ENCODE data around the gene ZNF8.
"Not testable (repeated sequence)": the region's sequence is repeated elsewhere in the genome, so short reads cannot be mapped to it uniquely, and the experiment has no call there.

Gene ZNF8

DNA sequence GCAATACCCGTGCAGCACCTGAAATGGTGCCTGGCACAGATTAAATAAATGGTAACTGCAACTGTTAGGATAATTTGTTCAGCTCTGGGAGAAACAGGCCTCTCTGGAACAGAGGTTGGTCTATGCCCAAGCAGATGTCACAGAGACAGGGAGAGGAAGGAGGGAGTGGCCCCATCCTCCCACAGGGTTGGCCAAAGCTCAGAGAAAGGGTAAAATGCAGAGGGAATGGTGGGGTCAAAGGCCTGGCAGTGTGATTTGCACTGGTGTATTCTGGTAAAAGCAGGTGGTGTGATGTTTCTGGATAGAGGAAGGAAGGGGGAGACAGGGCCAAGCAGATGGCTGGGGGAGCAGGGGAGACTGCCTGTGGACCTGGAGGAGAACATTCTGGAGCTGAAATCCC is 57.5 kb downstream of the ZNF8 start:
- no peak for DNase-seq (ENCODE audit: low read depth in 2 of 2)

DNA sequence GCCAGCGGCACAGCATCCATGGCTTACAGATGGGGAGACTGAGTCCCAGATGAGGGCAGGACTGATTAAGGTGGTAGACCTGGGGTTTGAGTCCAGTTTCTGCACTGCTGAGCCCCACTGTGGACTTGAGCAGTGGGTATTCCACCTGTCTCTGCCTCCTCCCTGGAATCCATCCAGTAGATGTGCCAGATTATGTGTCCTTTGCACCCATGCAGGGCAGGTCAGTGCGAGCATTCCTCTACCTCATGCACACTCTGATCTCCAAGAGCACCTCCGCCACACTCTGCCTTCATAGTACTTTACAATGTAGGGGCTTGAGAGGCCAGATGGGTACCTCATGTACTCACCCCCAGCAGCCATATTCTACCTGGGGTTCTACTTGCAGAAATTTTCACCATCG is 58.1 kb downstream of the ZNF8 start:
- no peak for DNase-seq (ENCODE audit: low read depth in 2 of 2)

DNA sequence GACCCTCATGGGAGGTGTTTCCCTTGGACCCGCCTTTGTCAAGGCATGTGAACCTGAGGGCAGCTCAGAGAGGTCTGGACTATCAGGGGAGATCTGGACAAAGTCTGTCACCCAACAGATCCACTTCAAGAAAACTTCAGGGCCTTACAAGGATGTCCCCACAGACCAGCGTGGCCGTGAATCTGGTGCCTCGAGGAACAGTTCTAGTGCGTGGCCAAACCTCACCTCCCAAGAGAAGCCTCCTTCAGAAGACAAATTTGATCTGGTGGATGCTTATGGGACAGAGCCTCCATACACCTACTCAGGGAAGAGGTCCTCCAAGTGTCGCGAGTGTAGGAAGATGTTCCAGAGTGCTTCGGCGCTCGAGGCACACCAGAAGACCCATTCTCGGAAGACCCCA is 59.6 kb downstream of the ZNF8 start:
- DNase-seq (ENCODE audit: low read depth in 2 of 2) = no peak

DNA sequence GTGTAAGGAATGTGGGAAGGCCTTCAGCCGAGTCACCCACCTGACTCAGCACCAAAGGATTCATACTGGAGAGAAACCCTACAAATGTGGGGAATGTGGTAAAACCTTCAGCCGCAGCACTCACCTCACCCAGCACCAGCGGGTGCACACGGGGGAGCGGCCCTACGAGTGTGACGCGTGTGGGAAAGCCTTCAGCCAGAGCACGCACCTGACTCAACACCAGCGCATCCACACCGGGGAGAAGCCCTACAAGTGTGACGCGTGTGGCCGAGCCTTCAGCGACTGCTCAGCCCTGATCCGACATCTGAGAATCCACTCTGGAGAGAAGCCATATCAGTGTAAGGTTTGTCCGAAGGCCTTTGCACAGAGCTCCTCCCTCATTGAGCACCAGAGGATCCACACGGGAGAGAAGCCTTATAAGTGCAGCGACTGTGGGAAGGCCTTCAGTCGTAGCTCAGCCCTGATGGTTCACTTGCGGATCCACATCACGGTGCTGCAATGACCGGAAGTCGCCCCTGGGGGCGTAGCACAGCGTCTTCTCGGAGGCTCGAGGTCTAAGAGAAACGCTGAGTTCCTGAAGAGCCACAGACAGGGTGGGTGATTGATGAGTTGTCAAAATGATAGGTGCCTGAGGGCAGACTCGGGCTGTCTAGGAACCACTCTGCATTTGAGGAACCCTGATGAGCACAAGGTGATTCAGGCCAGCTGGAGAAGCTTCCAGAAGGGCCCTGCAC is 60.2 kb downstream of the ZNF8 start:
- no peak for DNase-seq (ENCODE audit: low read depth in 2 of 2)

DNA sequence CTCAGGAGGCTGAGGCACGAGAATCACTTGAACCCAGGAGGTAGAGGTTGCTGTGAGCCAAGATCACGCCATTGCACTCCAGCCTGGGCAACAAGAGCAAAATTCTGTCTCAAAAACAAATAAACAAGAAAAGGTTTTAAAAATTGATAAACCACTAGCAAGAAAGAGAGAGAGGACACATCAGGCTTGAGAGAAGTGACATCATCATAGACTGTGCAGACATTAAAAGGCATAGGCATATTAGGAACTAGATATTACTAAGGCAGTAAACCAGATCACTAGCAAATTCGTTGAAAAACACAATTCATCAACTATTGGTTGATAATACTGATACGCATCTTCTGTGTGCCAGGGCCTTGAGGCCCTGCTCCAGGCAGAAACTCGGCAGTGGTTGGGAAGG is 66.8 kb downstream of the ZNF8 start:
- no peak for DNase-seq (ENCODE audit: low read depth in 2 of 2)

DNA sequence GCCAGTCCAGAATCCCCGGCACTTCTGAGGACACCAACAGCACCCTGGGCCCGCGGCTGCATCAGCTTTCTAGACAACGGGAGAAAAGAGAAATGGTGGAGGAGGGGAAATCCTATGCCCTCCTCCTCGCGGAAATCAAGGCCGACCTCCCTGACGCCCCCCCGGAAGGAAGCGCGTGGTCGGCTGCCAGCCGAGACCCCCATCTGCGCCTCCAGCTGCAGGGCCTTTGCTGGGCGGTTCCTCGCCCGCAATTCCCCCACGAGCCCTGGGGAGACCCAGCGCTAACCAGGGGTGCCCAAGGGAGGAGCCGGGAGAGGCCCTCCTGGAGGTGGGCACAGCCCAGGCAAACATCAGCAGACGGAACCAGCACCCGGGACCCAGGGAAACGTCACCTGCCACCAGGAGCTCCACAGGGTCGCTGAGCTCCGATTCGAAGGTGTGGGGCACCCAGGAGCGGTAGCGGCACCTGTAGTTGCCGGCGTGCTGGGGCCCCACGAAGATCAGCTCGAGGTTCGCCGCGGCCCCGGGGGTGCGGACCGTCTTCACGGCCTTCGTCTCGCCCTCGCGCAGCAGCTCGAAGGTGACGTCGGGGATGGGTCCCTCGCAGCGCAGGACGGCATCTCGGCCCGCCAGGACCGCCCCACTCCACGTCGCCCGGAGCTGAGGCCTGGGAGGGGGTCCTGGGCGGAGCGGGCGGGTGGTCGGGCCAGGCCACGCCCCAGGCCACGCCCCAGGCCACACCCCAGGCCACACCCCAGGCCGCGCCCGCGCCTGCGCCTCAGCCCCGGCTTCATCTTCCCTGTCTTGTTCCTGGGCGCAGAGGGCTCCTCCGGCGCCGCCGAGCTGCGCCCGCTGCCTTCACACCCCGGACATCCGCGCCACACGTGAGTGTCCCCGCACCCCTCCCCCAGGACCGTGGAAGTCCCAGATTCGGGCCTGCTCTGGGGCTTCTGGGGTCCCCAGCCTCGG is 68.5 kb downstream of the ZNF8 start:
- peak; percentile 45 for DNase-seq (ENCODE audit: low read depth in 2 of 2)

DNA sequence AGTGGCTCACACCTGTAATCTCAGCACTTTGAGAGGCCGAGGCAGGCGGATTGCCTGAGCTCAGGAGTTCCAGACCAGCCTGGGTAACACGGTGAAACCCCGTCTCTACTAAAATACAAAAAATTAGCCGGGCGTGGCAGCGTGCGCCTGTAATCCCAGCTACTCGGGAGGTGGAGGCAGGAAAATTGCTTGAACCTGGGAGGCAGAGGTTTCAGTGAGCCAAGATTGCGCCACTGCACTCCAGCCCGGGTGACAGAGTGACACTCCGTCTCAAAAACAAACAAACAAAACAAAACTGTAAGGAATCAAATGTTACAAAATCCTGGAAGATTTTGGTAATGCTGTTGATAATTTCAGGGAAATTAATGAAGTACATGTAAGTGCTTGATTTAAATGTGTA is 69.3 kb downstream of the ZNF8 start:
- not testable (repeated sequence) for DNase-seq (ENCODE audit: low read depth in 2 of 2)

DNA sequence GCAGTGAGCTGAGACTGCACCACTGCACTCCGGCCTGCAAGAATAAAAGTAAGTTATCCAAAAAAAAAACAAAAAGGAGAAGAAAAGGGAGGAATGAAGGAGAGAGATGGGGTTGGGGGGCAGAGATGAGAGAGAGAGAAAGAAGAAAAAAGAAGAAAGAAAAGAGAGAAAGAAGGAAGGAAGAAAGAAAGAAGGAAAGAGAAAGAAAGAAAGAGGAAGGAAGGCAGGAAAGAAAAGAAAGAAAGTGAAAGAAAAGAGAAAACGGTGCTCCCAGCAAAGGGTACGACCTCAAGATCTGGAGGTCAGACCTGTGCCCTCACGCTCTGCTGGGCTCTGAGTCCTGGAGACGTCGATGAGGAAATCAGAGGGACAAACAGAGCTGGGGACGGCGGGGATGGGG is 70.8 kb downstream of the ZNF8 start:
- DNase-seq (ENCODE audit: low read depth in 2 of 2) = no peak

DNA sequence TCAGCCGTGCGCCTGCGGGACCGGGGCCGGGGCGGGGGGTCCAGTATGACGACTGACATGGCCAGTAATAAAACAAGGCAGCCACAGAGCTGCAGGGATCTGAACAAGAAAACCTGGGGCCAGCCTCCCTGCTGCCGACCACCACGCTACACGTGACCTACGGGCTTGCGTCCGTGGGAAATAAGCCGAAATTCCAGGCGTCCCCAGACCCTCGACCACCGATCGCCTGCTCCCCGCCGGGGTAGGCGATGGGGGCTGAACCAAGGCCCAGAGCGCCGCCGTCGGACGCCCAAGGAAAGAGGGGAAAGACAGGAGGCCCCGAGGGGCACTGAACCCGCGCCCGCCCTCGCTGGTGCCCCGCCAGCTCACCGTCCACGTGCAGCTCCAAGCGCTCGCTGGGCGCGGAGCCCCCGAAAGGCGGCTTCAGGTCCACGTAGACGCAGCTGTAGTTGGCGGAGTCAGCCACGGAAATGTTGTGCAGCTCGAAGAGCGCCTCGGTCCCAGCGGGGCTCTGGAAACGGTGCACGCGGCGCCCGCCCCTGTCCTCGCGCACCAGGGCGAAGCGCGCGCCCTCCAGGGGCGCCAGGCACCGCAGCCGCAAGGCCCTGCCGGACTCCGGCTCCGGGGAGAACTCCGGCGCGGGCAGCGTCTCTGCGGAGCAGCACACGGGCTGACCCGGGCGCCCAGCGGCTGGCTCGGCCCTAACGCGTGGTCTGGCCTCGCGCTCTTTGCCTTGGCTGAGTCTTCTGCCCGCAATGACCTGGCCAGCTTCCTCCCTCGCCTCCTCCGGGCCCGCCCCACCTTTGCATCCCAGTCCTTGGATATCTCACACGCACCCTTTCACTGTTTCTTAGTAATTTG is 71.5 kb downstream of the ZNF8 start:
- DNase-seq (ENCODE audit: low read depth in 2 of 2) = no peak

DNA sequence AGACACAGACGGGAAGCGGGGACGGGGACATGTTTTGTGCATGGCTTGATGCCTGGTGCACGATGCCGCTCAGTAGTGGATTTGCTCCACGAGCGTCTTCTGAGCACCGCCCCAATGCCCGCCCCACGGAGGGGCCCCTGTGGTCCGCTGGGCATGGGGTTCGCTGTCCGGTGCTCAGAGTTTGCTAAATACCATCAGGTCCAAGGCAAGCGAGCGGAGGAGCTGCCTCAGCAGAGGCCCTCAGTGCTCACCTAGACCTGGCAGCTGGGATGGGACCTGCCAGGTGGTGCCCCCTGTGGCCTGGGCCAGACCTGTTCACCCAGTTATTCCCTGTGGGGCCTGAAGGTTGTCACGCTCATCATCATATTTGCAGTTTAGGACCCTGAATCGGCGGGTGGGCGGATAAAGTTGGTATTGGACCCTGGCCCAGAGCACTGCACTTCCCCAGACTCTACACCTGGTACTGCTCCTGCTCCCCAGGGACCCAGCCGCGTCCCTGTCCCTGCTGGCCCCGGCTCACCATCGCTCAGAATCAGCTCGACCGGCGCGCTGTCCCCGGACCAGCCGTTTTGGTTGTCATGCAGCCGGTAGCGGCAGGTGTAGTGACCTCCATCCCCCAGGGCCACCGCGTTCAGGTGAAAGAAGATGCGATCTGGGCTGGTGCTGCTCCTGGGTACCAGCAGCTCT is 72.3 kb downstream of the ZNF8 start:
- DNase-seq (ENCODE audit: low read depth in 2 of 2) = no peak

DNA sequence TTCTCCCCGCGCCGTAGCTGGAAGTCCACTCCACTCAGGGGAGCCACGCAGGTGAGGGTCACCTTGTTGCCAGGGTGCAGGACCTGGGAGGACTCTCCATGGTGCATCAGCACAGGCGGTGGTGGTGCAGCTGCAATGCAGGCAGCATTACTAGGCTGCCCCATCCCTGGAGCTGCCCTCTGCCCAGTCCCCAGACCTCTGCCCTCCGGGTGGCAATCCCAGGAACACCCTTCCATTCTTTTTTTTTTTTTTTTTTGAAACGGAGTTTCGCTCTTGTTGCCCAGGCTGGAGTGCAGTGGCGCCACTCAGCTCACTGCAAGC is 72.8 kb downstream of the ZNF8 start:
- no peak for DNase-seq (ENCODE audit: low read depth in 2 of 2)

DNA sequence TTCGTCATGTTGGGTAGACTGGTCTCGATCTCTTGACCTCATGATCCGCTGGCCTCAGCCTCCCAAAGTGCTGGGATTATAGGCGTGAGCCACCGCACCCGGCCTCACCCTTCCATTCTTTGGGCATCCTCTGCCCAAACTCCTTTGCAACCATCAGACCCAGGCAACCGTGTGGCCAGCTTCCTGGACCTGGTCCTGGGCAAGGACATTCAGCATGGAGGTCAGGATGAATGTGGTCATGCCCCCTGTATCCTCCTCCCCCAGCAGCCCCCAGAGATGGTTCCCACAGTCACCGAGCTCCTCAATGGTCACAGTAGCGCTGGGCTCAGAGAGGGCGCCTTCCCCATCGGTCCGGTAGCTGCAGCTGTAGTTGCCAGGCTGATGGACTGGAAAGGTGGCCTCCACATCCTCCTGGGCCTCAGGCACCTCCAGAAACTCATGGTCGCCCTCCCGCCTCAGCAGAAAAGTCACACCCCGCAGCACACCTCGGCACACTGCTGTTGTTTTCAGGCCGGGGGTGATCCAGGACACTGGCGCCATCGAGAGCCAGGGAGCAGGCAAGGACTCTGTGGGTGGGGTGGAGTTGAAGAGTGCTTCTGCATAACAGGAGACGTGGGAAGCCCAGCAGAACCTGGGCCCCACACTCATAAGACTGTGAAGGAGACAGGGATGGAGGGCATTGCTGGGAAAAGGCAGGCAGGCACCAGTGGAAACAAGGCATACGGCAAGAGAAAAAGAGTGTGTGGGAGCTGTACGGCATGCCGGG is 73.4 kb downstream of the ZNF8 start:
- DNase-seq (ENCODE audit: low read depth in 2 of 2) = no peak
